ENCODE measurements around the gene NTRK3. TPM values are rescaled to one million over a fixed set of nuclear protein-coding genes. Genes with fewer than 3 reads are reported as not detected.

NTRK3 gene
- total RNA-seq, 1 donor from 2014 or later = not detected

- TF ChIP-seq CTCF (conservative IDR thresholded peaks at IDR 0.05; ENCODE audit: low read depth, low read length) = no peak
- no peak for DNase-seq (ENCODE audit: low read depth)
- no peak overlapping the region for H3K4me3 ChIP-seq (ENCODE audit: low read depth, low read length)
These were observed 49.0 kb downstream of the NTRK3 start for GRCh38 chr15:88207565-88207964.

GRCh38 chr15:88204584-88204983 is 52.0 kb downstream of the NTRK3 start:
- no peak for TF ChIP-seq CTCF (conservative IDR thresholded peaks at IDR 0.05; ENCODE audit: low read depth, low read length)
- H3K4me3 ChIP-seq (ENCODE audit: low read depth, low read length) = no peak overlapping the region
- no peak for DNase-seq (ENCODE audit: low read depth)

GRCh38 chr15:88202231-88202630 is 54.3 kb downstream of the NTRK3 start:
- DNase-seq (ENCODE audit: low read depth) = no peak
- TF ChIP-seq CTCF (conservative IDR thresholded peaks at IDR 0.05; ENCODE audit: low read depth, low read length) = no peak
- H3K4me3 ChIP-seq (ENCODE audit: low read depth, low read length) = no peak overlapping the region

GRCh38 chr15:88201207-88201606 is 55.3 kb downstream of the NTRK3 start:
- no peak for DNase-seq (ENCODE audit: low read depth)
- H3K4me3 ChIP-seq (ENCODE audit: low read depth, low read length) = no peak overlapping the region
- no peak for TF ChIP-seq CTCF (conservative IDR thresholded peaks at IDR 0.05; ENCODE audit: low read depth, low read length)

- no peak overlapping the region for H3K4me3 ChIP-seq (ENCODE audit: low read depth, low read length)
- TF ChIP-seq CTCF (conservative IDR thresholded peaks at IDR 0.05; ENCODE audit: low read depth, low read length) = no peak
- DNase-seq (ENCODE audit: low read depth) = no peak
These were observed 59.6 kb downstream of the NTRK3 start for GRCh38 chr15:88196961-88197360.

- no peak overlapping the region for H3K4me3 ChIP-seq (ENCODE audit: low read depth, low read length)
- no peak for DNase-seq (ENCODE audit: low read depth)
- no peak for TF ChIP-seq CTCF (conservative IDR thresholded peaks at IDR 0.05; ENCODE audit: low read depth, low read length)
These were observed 62.4 kb downstream of the NTRK3 start for GRCh38 chr15:88194162-88194561.

GRCh38 chr15:88193415-88193814 is 63.1 kb downstream of the NTRK3 start:
- no peak overlapping the region for H3K4me3 ChIP-seq (ENCODE audit: low read depth, low read length)
- DNase-seq (ENCODE audit: low read depth) = no peak
- TF ChIP-seq CTCF (conservative IDR thresholded peaks at IDR 0.05; ENCODE audit: low read depth, low read length) = no peak

All from epithelial cell of proximal tubule (primary cell).